ENCODE measurements around the gene RALGAPB.

Gene RALGAPB

GRCh38 chr20:38558596-38559360 is 86.1 kb downstream of the RALGAPB start:
- no peak overlapping the region for H3K4me3 Mint-ChIP-seq
- no peaks in the 10 kb centered on the region for H3K9me3 Mint-ChIP-seq
- no peaks in the 10 kb centered on the region for H3K27me3 Mint-ChIP-seq (ENCODE audit: low read depth)
- H3K27ac Mint-ChIP-seq, result no peak overlapping the region
- H3K4me1 Mint-ChIP-seq (ENCODE audit: low read depth), result no peaks in the 10 kb centered on the region
- peaks cover 37% of the 10 kb centered on the region for H3K36me3 Mint-ChIP-seq (ENCODE audit: low read depth)

- Mint-ChIP-seq H3K27ac (no peak overlapping the region), H3K36me3 (ENCODE audit: low read depth) (peaks cover 33% of the 10 kb centered on the region), H3K4me1 (ENCODE audit: low read depth) (no peaks in the 10 kb centered on the region), H3K4me3 (no peak overlapping the region), H3K9me3 (no peaks in the 10 kb centered on the region), H3K27me3 (ENCODE audit: low read depth) (no peaks in the 10 kb centered on the region)
These were observed 87.1 kb downstream of the RALGAPB start for GRCh38 chr20:38559764-38560163.

- Mint-ChIP-seq H3K27me3 (ENCODE audit: low read depth) (no peaks in the 10 kb centered on the region), H3K4me3 (no peak overlapping the region), H3K36me3 (ENCODE audit: low read depth) (peaks cover 30% of the 10 kb centered on the region), H3K27ac (no peak overlapping the region), H3K4me1 (ENCODE audit: low read depth) (no peaks in the 10 kb centered on the region), H3K9me3 (no peaks in the 10 kb centered on the region)
These were observed 91.3 kb downstream of the RALGAPB start for GRCh38 chr20:38563802-38564431.

GRCh38 chr20:38564680-38565079 is 92.0 kb downstream of the RALGAPB start:
- H3K36me3 Mint-ChIP-seq (ENCODE audit: low read depth), result peaks cover 25% of the 10 kb centered on the region
- no peak overlapping the region for H3K27ac Mint-ChIP-seq
- H3K27me3 Mint-ChIP-seq (ENCODE audit: low read depth), result no peaks in the 10 kb centered on the region
- H3K4me1 Mint-ChIP-seq (ENCODE audit: low read depth), result no peaks in the 10 kb centered on the region
- H3K4me3 Mint-ChIP-seq, result no peak overlapping the region
- no peaks in the 10 kb centered on the region for H3K9me3 Mint-ChIP-seq

- no peaks in the 10 kb centered on the region for H3K4me1 Mint-ChIP-seq (ENCODE audit: low read depth)
- no peaks in the 10 kb centered on the region for H3K9me3 Mint-ChIP-seq
- H3K27ac Mint-ChIP-seq, result no peak overlapping the region
- H3K4me3 Mint-ChIP-seq, result no peak overlapping the region
- no peaks in the 10 kb centered on the region for H3K27me3 Mint-ChIP-seq (ENCODE audit: low read depth)
- peaks cover 23% of the 10 kb centered on the region for H3K36me3 Mint-ChIP-seq (ENCODE audit: low read depth)
These were observed 93.5 kb downstream of the RALGAPB start for GRCh38 chr20:38566036-38566598.

- Mint-ChIP-seq H3K9me3 (no peaks in the 10 kb centered on the region), H3K4me3 (no peak overlapping the region), H3K4me1 (ENCODE audit: low read depth) (no peaks in the 10 kb centered on the region), H3K27me3 (ENCODE audit: low read depth) (no peaks in the 10 kb centered on the region), H3K27ac (no peak overlapping the region), H3K36me3 (ENCODE audit: low read depth) (peaks cover 28% of the 10 kb centered on the region)
These were observed 97.3 kb downstream of the RALGAPB start for GRCh38 chr20:38569747-38570525.

GRCh38 chr20:38573413-38573812 is 100.8 kb downstream of the RALGAPB start:
- Mint-ChIP-seq H3K36me3 (ENCODE audit: low read depth) (peaks cover 29% of the 10 kb centered on the region), H3K4me1 (ENCODE audit: low read depth) (no peaks in the 10 kb centered on the region), H3K4me3 (no peak overlapping the region), H3K9me3 (no peaks in the 10 kb centered on the region), H3K27me3 (ENCODE audit: low read depth) (no peaks in the 10 kb centered on the region), H3K27ac (no peak overlapping the region)

- H3K36me3 Mint-ChIP-seq (ENCODE audit: low read depth), result peaks cover 17% of the 10 kb centered on the region
- H3K27me3 Mint-ChIP-seq (ENCODE audit: low read depth), result no peaks in the 10 kb centered on the region
- H3K9me3 Mint-ChIP-seq, result no peaks in the 10 kb centered on the region
- H3K27ac Mint-ChIP-seq, result no peak overlapping the region
- no peak overlapping the region for H3K4me3 Mint-ChIP-seq
- no peaks in the 10 kb centered on the region for H3K4me1 Mint-ChIP-seq (ENCODE audit: low read depth)
These were observed 106.7 kb downstream of the RALGAPB start for GRCh38 chr20:38579219-38579910.

- H3K27me3 Mint-ChIP-seq (ENCODE audit: low read depth), result no peaks in the 10 kb centered on the region
- no peak overlapping the region for H3K27ac Mint-ChIP-seq
- no peak overlapping the region for H3K4me3 Mint-ChIP-seq
- peaks cover 11% of the 10 kb centered on the region for H3K36me3 Mint-ChIP-seq (ENCODE audit: low read depth)
- H3K9me3 Mint-ChIP-seq, result no peaks in the 10 kb centered on the region
- H3K4me1 Mint-ChIP-seq (ENCODE audit: low read depth), result no peaks in the 10 kb centered on the region
These were observed 107.3 kb downstream of the RALGAPB start for GRCh38 chr20:38579921-38580320.

- Mint-ChIP-seq H3K4me3 (no peak within 1 kb of the TSS), H3K27me3 (ENCODE audit: low read depth) (no peaks in the 10 kb centered on the region), H3K4me1 (ENCODE audit: low read depth) (no peaks in the 10 kb centered on the region), H3K9me3 (no peaks in the 10 kb centered on the region), H3K36me3 (ENCODE audit: low read depth) (peaks cover 6% of the 10 kb centered on the region), H3K27ac (no peak within 1 kb of the TSS)
These were observed 108.4 kb downstream of the RALGAPB start, which contains the start of gene ADIG for GRCh38 chr20:38581013-38581412. TSS of gene ADIG (plus strand) at chr20:38581197. CDS start at chr20:38581251, 54 bp downstream.

GRCh38 chr20:38581830-38582358 is 109.3 kb downstream of the RALGAPB start:
- Mint-ChIP-seq H3K27ac (no peak overlapping the region), H3K9me3 (no peaks in the 10 kb centered on the region), H3K36me3 (ENCODE audit: low read depth) (peaks cover 1% of the 10 kb centered on the region), H3K4me3 (no peak overlapping the region), H3K27me3 (ENCODE audit: low read depth) (no peaks in the 10 kb centered on the region), H3K4me1 (ENCODE audit: low read depth) (no peaks in the 10 kb centered on the region)

GRCh38 chr20:38583306-38583705 is 110.7 kb downstream of the RALGAPB start:
- Mint-ChIP-seq H3K27me3 (ENCODE audit: low read depth) (no peaks in the 10 kb centered on the region), H3K27ac (no peak overlapping the region), H3K4me1 (ENCODE audit: low read depth) (no peaks in the 10 kb centered on the region), H3K4me3 (no peak overlapping the region), H3K36me3 (ENCODE audit: low read depth) (no peaks in the 10 kb centered on the region), H3K9me3 (no peaks in the 10 kb centered on the region)

GRCh38 chr20:38584099-38584763 is 111.6 kb downstream of the RALGAPB start:
- no peak overlapping the region for H3K4me3 Mint-ChIP-seq
- no peaks in the 10 kb centered on the region for H3K9me3 Mint-ChIP-seq
- no peak overlapping the region for H3K27ac Mint-ChIP-seq
- no peaks in the 10 kb centered on the region for H3K36me3 Mint-ChIP-seq (ENCODE audit: low read depth)
- H3K27me3 Mint-ChIP-seq (ENCODE audit: low read depth), result no peaks in the 10 kb centered on the region
- H3K4me1 Mint-ChIP-seq (ENCODE audit: low read depth), result no peaks in the 10 kb centered on the region
